ENCODE data around the gene AFAP1L1. TPM values are rescaled to one million over a fixed set of nuclear protein-coding genes. Genes with fewer than 3 reads are reported as not detected.

Gene AFAP1L1
- total and polyA plus RNA-seq, 10 of the 15 experiments (the other 5 are each of a cell fraction or from before 2014, with no cell fraction given): 0.11 TPM; not detected in 9

- no peak for TF ChIP-seq TCF7 (IDR thresholded peaks at IDR 0.05; ENCODE audit: borderline replicate concordance)
- peak; percentile 69; the same call in 1 of the 2 replicates for TF ChIP-seq RELB (IDR thresholded peaks at IDR 0.05; ENCODE audit: low read depth)
- peak; percentile 95 for TF ChIP-seq E2F8 (IDR thresholded peaks at IDR 0.05; ENCODE audit: low read depth, partially characterized antibody)
- TF ChIP-seq MEF2A (IDR thresholded peaks at IDR 0.05; ENCODE audit: insufficient read depth, low read depth, low read length): peak; percentile 70; the same call in 1 of the 2 replicates
- TF ChIP-seq SPI1 (IDR thresholded peaks at IDR 0.05; ENCODE audit: borderline replicate concordance, insufficient read depth, low read depth, low read length): peak; percentile 39; the same call in 1 of the 2 replicates
- TF ChIP-seq ATF2 (IDR thresholded peaks at IDR 0.05; ENCODE audit: low read length): no peak
- no peak for TF ChIP-seq EP300 (IDR thresholded peaks at IDR 0.05; ENCODE audit: borderline replicate concordance in 1 of 2, control insufficient read depth in 1 of 2, low read depth in 2 of 2, low read length in 2 of 2)
- TF ChIP-seq, protein P1, sequence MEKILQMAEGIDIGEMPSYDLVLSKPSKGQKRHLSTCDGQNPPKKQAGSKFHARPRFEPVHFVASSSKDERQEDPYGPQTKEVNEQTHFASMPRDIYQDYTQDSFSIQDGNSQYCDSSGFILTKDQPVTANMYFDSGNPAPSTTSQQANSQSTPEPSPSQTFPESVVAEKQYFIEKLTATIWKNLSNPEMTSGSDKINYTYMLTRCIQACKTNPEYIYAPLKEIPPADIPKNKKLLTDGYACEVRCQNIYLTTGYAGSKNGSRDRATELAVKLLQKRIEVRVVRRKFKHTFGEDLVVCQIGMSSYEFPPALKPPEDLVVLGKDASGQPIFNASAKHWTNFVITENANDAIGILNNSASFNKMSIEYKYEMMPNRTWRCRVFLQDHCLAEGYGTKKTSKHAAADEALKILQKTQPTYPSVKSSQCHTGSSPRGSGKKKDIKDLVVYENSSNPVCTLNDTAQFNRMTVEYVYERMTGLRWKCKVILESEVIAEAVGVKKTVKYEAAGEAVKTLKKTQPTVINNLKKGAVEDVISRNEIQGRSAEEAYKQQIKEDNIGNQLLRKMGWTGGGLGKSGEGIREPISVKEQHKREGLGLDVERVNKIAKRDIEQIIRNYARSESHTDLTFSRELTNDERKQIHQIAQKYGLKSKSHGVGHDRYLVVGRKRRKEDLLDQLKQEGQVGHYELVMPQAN (conservative IDR thresholded peaks at IDR 0.05): peak; percentile 65
- peak; percentile 63; the same call in 1 of the 2 replicates for TF ChIP-seq TBL1XR1 (IDR thresholded peaks at IDR 0.05; ENCODE audit: low read depth, low read length)
- TF ChIP-seq RB1 (IDR thresholded peaks at IDR 0.05; ENCODE audit: borderline replicate concordance): peak; percentile 56; the same call in 1 of the 2 replicates
- peak; percentile 32; the same call in 1 of the 2 replicates for TF ChIP-seq TCF12 (IDR thresholded peaks at IDR 0.05; ENCODE audit: low read depth, low read length)
- TF ChIP-seq ZBTB40 (IDR thresholded peaks at IDR 0.05; ENCODE audit: borderline replicate concordance): peak; percentile 98
- peak; percentile 89 for TF ChIP-seq MXI1 (IDR thresholded peaks at IDR 0.05; ENCODE audit: low read depth, low read length)
- TF ChIP-seq KLF5 (IDR thresholded peaks at IDR 0.05; ENCODE audit: partially characterized antibody): peak; percentile 49
Observed at GRCh38 chr5:149345147-149345891, 73.7 kb downstream of the AFAP1L1 start, which contains the start of gene GRPEL2 (continued).

Measured in GM12878 (cell line).